NCI-H1436 treated with DMSO at 0.1 percent for 48 hours (cell line): ENCODE measurements around the gene CLEC4D.
"Not testable (repeated sequence)": the region's sequence is repeated elsewhere in the genome, so short reads cannot be mapped to it uniquely, and the experiment has no call there.

Experiments used
- DNase-seq: peaks from one replicate; lab custom pipeline; 2025; lab: John Stamatoyannopoulos, UW

CLEC4D gene

DNA sequence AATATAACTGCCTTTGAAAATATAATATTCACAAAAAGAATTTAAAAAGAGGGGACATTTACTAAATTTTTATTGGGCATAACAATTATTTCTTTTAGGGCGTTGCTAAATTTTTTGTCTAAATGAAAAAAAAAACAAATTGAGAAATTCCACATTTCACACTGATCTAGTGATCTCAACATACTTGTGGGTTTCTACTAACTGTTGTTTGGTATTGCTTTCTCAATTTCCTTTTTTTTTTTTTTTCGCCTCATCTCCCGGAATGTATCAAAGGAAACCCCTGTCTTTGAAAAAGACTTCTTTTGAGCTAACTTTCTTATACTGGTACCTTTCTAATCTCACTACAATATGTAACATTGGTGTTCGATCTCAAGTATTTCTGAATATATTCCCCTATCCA is at the start of gene CLEC4D:
Gene CLEC4D, plus strand, starts transcription at position 248 of the 400 bp plus-strand sequence. CDS start 230 bp downstream, outside the sequence.
- no peak for DNase-seq

DNA sequence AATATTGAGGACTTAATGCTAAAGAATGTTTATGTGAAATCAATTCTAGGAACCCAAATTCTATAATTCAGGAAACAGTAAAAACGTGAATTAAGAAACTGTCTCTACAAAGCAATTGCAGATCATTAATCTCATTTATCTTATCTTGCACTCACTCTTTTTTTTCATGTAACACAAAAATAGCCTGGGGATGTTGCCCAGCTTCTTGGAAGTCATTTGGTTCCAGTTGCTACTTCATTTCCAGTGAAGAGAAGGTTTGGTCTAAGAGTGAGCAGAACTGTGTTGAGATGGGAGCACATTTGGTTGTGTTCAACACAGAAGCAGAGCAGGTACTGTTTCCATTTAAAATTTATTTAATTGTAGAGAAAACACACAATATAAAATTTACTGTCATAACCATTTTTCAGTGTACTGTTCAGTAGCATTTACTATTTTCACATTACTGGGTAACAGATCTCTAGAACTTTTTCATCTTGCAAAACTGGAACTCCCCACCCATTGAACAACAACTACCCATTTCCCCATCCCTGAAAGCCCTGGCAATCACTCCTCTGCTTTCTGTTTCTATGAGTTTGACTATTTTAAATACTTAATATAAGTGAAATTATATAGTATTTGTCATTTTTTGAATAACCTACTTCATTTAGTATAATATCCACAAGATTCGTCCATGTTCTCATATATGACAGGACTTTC is 47.9 kb upstream of the CLEC4D start:
- no peak for DNase-seq

DNA sequence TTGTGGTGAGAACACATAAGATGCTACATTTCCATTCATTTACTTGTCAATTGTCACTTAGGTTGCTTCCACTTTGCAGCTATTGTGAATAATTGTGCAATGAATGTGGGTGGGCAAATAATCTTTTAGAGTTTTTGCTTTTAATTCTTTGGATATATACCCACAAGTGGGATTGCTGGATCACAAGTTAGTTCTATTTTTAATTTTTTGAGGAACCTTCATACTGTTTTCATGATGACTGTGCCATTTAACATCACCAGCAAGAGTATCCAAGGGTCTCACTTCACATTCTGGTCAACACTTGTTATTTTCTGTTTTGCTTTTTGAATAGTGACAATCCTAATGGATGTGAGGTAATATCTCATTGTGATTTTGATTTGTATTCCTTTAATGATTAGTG is 47.1 kb upstream of the CLEC4D start:
- no peak for DNase-seq

DNA sequence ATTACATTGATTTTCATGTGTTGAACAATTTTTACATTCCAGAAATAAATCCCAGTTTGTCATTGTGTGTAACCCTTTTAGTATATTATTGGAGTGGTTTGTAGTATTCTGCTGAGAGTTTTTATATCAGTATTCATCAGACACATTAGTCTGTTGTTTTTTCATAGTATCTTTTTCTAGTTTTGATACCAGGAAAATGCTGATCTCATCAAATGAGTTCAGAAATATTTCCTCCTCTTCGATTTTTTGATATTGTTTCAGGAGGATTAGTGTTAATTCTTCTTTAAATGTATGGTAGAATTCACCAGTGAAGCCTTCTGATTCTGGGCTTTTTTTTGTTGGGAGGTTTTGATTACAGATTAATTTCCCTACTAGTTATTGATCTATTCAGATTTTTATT is 42.2 kb upstream of the CLEC4D start:
- no peak for DNase-seq

DNA sequence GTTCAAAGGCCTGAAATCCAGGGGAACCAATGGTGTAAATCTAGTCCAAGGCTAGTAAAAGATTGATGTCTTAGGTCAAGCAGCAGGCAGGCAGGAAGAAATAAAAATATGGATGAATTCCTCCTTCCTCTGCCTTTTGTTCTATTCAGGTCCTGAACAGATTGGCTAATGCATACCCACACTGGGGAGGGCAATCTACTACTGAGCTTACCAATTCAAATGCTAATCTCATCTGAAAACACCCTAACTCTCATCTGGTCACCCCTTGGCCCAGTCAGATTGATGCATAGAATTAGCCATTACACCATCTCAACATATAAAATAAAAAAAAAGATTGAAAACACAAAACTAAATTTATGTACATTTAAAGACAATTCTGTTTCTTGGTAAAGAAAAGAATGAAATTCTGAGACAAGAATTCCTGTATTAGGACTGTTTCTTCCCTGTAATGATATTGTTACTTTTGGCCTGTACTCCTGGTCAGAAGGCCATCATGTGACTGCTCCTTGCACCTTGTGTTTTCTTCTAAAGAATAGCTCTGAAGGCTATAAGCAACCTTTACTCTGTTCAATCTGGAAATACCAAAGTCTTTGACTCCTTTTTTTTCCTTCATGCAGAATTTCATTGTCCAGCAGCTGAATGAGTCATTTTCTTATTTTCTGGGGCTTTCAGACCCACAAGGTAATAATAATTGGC is 37.6 kb upstream of the CLEC4D start:
- no peak for DNase-seq

DNA sequence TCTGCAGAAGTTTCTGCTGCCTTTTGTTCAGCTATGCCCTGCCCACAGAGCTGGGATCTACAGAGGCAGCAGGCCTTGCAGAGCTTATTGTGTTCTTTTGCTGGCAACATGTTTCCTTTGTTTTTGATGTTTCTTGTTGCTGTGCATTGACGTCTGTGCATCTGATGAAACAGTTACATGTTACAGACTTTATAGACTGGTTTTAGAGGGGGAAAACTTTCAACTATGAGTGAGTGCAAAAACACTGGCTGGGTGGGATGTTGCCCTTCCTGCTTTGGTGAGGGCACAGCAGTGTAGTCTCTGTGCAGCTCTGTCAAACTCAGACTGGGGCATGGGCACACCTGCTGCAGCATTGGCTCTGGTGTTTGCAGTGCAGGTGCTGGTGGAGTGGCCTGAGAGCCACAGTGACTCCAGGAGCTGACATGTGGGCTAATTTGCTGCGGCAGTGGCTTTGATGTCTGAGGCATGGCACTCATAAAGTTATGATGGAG is 30.7 kb upstream of the CLEC4D start:
- no peak for DNase-seq

DNA sequence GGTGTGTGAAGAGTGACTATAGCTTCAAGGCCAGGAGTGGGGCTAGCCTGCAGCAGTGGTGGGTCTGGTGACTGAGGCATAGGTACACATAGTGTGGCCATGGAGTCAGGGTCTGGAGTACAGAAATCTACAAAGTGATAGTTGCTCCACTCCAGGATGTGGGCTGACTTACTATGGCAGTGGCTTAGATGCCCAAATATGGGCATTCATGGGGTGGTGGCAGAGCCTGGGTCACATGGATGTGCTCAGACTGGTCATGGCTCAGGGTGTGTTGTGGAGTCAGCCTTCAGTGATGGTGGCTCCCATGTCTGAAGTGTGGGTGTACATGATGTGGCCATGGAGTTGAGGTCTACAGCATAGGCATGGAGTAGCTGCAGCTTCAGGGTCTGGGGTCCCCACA is 30.2 kb upstream of the CLEC4D start:
- DNase-seq = no peak

DNA sequence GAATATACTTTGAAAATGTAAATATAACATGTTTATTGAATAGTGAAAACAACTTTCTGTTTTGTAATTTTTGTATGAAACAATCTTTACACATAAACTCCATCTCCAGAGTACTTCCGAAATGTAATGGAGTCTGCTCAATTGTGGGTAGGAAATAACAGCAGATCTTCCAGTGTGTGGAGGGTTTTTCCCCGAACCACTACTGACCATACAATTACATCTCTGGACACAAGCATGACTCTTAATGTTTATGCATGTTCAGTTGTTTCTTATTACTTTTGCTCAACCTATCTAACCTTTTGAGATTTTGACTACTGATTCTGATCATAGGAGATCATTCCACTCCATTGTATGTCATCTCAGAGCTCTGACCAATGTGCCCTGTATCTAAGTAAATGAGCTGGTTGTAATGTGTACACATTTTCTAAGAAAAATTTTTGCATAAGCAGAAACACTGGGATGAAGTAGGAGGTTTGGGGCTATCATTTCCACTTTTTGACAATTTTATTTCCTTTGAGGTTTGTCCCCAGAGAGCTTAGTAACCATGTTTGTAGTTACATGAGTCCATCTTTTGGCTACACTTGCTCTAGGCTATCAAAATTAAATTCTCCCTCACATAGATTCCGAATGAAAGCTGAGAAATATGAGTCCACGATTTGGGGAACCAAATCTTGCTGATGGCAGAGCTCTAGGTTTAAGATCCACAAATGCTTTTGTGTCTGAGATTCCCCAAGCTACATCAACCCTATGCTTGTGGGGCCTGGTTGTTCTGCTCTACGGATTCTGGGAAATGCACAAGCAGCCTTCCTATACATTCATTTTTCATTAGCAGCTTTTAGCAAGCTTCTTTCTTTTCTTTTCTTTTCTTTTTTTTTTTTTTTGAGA is 21.4 kb upstream of the CLEC4D start:
- no peak for DNase-seq

DNA sequence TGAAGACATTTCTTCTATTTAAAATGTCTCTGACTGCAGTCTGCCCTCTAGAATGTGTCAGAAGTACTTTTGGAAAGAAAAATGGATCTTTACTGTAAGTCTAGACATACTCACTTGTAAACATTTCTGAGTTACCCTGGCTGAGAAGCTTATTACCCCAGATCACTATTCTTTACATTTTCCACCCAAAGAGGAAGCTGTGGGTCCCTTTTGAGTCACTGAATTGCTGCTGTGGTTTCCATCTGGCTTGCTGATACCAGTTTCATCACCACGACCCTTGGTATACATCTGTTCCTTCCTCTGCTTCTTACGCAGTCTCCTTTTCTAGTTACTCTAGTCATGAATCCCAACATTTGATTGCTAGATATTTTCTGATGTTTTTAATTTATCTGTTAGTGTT is 20.2 kb upstream of the CLEC4D start:
- DNase-seq = no peak

DNA sequence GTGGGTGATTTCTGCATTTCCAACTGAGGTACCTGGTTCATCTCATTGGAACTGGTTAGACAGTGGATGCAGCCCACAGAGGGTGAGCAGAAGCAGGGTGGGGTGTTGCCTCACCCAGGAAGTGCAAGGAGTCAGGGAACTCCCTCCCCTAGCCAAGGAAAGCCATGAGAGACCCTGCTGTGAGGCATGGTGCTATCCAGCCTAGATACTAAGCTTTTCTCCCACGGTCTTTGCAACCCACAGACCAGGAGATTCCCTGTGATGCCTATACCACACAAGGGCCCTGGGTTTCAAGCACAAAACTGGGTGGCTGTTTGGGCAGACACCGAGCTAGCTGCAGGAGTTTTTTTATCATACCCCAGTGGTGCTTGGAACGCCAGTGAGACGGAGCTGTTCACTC is 17.6 kb upstream of the CLEC4D start:
- not testable (repeated sequence) for DNase-seq

DNA sequence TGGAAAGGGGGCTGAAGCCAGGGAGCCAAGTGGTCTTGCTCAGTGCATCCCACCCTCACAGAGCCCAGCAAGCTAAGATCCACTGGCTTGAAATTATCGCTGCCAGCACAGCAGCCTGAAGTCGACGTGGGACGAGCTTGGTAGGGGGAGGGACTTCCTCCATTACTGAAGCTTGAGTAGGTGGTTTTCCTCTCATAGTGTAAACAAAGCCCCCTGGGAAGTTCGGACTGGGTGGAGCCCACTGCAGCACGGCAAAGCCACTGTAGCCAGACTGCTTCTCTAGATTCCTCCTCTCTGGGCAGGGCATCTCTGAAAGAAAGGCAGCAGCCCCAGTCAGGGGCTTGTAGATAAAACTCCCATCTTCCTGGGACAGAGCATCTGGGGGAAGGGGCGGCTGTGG is 17.2 kb upstream of the CLEC4D start:
- not testable (repeated sequence) for DNase-seq

DNA sequence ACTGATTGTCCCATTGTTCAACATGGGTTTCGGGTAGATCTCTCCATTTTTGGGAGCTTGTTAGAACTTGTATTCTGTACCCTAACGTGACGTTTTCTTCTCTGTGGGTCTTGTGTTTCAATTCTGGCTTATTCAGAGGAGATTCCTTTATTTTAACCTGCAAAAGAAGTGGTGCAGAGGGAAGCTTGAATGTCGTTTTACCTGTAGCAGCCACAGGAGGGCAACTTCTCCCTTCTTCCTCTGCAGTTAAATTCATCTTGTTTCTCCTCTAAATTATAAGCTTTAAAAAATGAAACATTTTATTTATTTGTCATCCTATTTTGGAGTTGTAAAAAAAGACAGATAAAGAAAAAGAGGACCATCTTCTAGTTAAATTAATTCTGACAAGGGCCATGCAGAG is 13.7 kb upstream of the CLEC4D start:
- DNase-seq = no peak

DNA sequence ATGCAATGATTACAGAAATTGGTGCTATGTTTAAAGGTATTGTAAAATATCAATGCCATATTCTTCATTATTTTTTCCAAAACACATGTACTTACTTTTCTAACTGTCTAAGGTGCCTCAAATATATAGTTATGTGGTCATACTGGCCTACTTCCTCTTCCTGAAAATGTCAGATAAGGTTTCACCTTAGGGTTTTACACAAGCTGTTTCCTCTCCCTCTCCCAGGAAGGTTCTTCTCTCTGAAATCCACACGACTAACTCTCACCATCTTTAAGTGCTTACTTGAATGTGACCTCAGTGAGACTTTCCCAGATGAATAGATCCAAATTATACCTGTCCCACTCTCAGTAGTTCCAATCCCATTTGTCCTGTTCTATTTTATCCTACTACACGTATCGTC is 11.6 kb upstream of the CLEC4D start:
- no peak for DNase-seq

DNA sequence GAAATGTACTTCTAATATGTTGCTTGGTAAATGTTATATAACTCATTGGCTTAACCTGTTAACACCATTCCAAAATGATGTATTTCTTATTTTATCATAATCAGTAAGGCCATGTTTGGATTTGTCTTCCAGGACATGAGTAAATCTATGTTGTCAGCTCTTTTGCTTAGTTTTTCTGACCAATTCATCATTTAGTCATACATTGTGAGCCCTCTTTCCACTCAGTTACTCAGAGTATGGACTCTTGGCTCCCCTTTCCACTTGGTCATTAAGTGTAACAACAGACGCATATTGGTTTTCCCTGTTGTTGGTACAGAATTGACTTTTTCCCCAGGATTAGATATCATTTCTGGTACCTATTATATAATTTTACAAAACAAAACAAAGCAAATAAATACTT is 9.0 kb upstream of the CLEC4D start:
- no peak for DNase-seq

DNA sequence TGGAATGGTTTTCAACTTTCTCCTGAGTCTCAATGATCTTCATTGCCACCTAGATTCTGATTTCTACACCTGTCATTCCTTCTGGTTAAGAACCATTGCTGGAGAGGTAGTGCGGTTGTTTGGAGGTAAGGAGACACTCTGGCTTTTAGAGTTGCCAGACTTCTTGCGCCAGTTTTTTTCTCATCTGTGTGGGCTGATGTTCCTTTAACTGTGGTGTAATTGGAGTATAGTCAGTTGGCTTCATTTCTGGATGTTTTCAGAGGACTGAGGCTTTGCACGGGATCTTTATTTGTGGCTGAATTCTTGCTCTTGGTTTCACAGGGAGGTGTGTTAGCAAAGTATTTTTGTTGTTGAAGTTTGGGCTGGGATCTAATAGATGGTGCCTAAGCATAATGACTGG is 5.7 kb upstream of the CLEC4D start:
- no peak for DNase-seq

DNA sequence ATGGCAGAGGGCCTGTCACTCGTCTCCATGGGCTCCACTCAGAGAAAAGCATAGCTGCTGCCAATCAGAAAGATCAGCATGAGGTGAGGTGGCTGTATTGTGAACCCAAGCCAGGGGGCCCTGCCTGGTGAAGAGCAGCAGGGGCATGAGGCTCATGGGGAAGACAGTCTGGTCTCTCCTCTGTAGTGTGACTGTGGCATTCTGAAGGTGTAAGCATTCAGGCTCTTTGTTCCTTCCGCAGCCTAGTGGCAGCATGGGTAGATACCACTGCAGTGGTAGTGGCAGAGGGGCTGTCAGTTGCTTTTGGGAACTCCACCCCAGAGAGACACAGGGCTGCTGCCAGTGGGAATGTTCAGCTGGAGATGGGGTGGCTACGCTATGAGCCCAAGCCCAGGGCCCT is 5.1 kb upstream of the CLEC4D start:
- no peak for DNase-seq

DNA sequence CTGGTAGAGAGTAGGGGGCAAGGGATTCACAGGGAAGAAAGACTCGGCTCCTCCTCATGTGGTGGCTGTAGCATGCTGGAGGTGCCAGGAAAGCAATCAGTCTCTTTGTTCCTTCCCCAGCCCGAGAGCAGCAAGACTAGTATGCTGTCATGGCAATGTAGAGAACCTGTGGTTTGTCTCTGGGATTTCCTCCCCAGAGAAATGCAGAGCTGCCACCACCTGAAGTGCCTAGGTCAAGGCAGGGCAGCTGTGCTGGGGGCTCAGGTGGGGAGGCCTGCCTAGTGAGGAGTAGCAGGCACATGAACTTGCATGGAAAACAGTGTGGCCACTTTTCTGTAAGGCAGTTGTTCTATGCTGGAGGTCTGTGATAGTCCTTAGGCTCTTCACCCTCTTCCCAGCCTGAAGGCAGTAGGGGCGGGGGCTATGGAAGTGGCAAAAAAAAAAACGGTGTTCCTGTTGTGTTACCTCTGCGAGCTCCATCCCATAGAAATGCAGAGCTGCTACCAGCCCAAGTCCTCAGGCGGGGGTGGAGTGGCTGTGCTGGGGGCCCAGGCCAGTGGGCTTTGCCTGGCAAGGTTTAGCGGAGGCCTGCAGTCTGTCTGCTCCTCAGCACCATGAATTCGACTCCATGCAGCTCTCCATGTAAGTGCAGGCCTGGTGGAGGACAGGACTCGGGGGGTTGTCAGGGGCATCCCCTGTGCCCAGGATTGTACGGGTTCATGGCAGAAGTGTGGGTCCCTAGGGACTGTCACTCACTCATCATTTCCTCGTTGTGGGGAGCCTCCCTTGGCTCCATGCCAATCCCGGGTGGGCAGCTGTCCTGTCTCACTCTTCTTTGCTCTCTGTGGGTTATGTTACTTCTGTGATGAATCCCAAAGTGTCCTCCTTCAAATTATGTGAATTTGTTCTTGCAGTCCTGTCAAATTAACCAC is 4.1 kb upstream of the CLEC4D start:
- DNase-seq = no peak

DNA sequence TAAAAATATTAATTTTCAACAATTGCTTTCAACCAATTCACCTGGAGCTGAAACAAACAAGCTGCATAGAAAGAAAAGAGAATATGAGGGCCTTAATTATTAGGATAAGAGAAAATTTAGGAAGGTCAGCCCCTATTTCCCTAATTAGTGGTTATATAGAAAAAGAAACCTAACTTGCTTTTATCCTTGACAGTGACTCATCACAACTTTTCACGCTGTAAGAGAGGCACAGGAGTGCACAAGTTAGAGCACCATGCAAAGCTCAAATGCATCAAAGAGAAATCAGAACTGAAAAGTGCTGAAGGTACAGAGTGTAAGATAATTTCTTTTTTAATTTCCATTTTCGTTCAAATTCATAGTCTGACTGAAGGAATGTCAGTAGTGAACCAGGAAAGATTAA is 4.7 kb downstream of the CLEC4D start:
- no peak for DNase-seq

DNA sequence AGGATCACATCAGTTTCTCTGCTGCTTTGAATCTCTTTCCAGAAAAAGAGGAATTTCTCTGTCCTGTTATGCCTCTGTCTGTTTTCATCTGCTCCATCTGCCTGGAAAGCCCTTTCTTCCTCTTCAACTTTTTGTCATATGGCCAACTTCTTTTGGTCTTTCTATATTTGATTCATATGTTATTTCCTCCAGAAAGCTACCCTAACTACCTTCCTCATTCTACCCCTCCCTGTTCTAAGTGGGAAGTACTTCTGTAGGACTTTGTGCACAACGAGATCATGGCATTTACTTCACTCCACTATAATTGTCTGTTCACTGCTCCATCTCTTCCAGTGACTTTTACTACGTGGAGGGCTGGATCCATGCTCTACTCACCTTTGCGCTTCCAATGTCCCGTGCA is 5.9 kb downstream of the CLEC4D start:
- DNase-seq = no peak

DNA sequence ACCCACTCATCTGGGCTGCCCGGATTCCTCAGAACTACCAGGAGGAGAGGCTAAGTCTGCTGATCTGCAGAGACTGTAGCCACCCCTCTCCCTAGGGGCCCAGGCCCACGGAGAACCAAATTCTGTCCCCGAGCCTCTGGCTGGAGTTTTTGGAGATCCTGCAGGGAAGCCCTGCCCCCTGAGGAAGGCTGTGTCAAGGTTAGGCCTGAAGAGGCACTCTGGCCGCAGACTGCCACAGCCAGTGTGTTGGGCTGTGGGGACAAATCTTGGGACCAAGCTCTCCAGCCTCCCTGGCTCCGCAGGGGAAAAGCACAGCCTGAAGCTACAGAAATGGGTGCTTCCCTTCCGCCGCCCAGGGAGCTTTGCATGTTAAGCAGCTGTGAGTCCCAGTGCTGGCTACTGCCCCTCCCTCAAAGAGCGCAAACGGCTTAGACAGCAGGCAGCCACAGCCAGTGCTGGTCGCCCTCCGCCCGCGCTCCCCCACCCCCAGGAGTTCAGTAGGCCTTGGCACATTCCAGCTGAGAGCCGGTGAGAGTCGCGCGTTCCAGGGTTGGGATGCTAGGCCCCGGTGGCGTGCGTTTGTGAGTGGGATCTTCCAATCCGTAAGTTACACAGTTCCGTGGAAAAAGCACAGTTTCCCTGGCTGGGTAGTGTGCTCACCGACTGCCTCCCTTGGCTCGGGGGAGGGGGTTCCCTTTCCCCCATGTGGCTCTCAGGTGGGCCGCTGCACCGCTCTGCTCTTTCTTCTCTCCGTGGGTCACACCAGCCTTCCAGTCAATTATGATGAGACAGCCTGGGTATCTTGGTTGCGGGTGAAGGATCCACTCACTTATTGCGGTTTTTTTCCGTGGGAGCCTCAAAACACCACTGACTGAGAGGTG is 14.2 kb downstream of the CLEC4D start:
- no peak for DNase-seq

DNA sequence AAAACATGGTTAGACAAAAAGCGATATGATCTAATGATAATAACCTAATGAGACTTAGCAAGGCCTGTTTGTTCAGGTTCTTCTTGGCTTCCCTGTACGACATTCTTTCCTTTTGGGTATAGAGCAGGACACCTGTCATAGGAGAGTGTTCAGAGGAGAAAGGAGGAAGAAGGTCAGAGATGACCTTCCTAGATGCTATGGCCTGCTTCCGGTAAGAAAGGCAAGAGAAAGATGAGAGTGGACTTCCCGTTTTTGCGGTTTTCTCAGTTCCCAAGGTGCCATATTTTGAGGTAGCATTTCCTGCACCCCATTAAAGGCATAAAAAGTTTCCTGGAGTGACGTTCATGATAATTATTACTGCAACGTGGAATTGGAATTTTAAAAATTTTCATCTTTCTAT is 18.7 kb downstream of the CLEC4D start:
- no peak for DNase-seq
